Skeletal muscle tissue (tissue), 4 donors: Measurements from ENCODE around the gene CSPG5. TPM values are rescaled to one million over a fixed set of nuclear protein-coding genes. Genes with fewer than 3 reads are reported as not detected.

Source experiments
- H3K27ac ChIP-seq: one replicate; pipeline ENCODE4 v1.7.0; 2013; ENCODE audit warnings: mild to moderate bottlenecking, low read depth, low read length, inconsistent platforms
- H3K27me3 ChIP-seq, 3 donors: one replicate each; pipeline ENCODE4 v1.7.0; 2013; ENCODE audit warnings: low read length in 3 of 3; ENCODE audit not compliant: control insufficient read depth in 3 of 3, insufficient read depth in 3 of 3
- H3K36me3 ChIP-seq, 3 donors: one replicate each; pipeline ENCODE4 v1.7.0; 2013; ENCODE audit warnings: low read length in 3 of 3; ENCODE audit not compliant: control insufficient read depth in 3 of 3, insufficient read depth in 3 of 3
- H3K4me1 ChIP-seq, 3 donors: one replicate each; pipeline ENCODE4 v1.7.0; 2013; ENCODE audit warnings: low read length in 3 of 3, mild to moderate bottlenecking in 3 of 3; ENCODE audit not compliant: control insufficient read depth in 3 of 3, insufficient read depth in 3 of 3
- H3K4me3 ChIP-seq, 3 donors: one replicate each; pipeline ENCODE4 v1.7.0; 2013; ENCODE audit warnings: low read length in 3 of 3
- H3K9ac ChIP-seq, 3 donors: one replicate each; pipeline ENCODE4 v1.7.0; 2013; ENCODE audit warnings: low read length in 3 of 3, mild to moderate bottlenecking in 3 of 3, moderate library complexity in 2 of 3, low read depth in 1 of 3
- H3K9me3 ChIP-seq, 3 donors: one replicate each; pipeline ENCODE4 v1.7.0; 2013; ENCODE audit warnings: low read length in 3 of 3; ENCODE audit not compliant: control insufficient read depth in 3 of 3
- total RNA-seq: library from RNA; depleted of rRNA; stranded (reverse); fragments of >200 nt; gene quantifications from one replicate; pipeline ENCODE4 v1.2.3, GENCODE V29; 2014
- donor health status: Osteomylitis.

The CSPG5 gene
- total RNA-seq, 1 donor from 2014 or later: 1.0 TPM

GRCh38 chr3:47525617-47526016 lies 53.0 kb downstream of the CSPG5 start:
- no peaks in the 10 kb centered on the region for H3K27me3 ChIP-seq
- no peak overlapping the region for H3K27ac ChIP-seq
- H3K4me1 ChIP-seq: peaks cover 5 to 8% (median 7%) of the 10 kb centered on the region in 3 donors
- H3K36me3 ChIP-seq: no peaks in the 10 kb centered on the region
- H3K4me3 ChIP-seq: no peak overlapping the region
- H3K9me3 ChIP-seq: no peaks in the 10 kb centered on the region
- H3K9ac ChIP-seq: no peak overlapping the region

- H3K9ac ChIP-seq: no peak overlapping the region
- H3K9me3 ChIP-seq: no peaks in the 10 kb centered on the region
- peaks cover 5 to 8% (median 7%) of the 10 kb centered on the region in 3 donors for H3K4me1 ChIP-seq
- H3K27me3 ChIP-seq: no peaks in the 10 kb centered on the region
- no peak overlapping the region for H3K27ac ChIP-seq
- no peaks in the 10 kb centered on the region for H3K36me3 ChIP-seq
- no peak overlapping the region for H3K4me3 ChIP-seq
These were observed 55.2 kb downstream of the CSPG5 start for GRCh38 chr3:47523310-47524073.

- Histone ChIP-seq H3K4me3 (peak overlapping the region in 2 of 3 donors; percentile 27 to 35), H3K9ac (peak overlapping the region in 2 of 3 donors; percentile 12 to 64), H3K4me1 (peaks cover 5 to 8% (median 7%) of the 10 kb centered on the region in 3 donors), H3K9me3 (no peaks in the 10 kb centered on the region), H3K36me3 (no peaks in the 10 kb centered on the region), H3K27me3 (no peaks in the 10 kb centered on the region), H3K27ac (no peak overlapping the region)
These were observed 56.3 kb downstream of the CSPG5 start for GRCh38 chr3:47522082-47522987.

- Histone ChIP-seq H3K27me3 (no peaks in the 10 kb centered on the region), H3K4me1 (peaks cover 5 to 8% (median 7%) of the 10 kb centered on the region in 3 donors), H3K9ac (no peak overlapping the region), H3K4me3 (no peak overlapping the region), H3K9me3 (no peaks in the 10 kb centered on the region), H3K27ac (no peak overlapping the region), H3K36me3 (no peaks in the 10 kb centered on the region)
These were observed 57.9 kb downstream of the CSPG5 start for GRCh38 chr3:47520756-47521155.

- Histone ChIP-seq H3K27ac (no peak overlapping the region), H3K9ac (peak overlapping the region in 1 of 3 donors; percentile 33), H3K4me1 (peaks cover 5 to 8% (median 5%) of the 10 kb centered on the region in 3 donors)
These were observed 60.7 kb downstream of the CSPG5 start for GRCh38 chr3:47517937-47518336.

GRCh38 chr3:47515864-47516319 lies 62.8 kb downstream of the CSPG5 start:
- no peak overlapping the region for H3K4me3 ChIP-seq
- no peak overlapping the region for H3K27ac ChIP-seq
- H3K9me3 ChIP-seq: no peaks in the 10 kb centered on the region
- no peaks in the 10 kb centered on the region for H3K27me3 ChIP-seq
- H3K9ac ChIP-seq: no peak overlapping the region
- peaks cover 4 to 8% (median 6%) of the 10 kb centered on the region in 3 donors for H3K4me1 ChIP-seq
- peaks cover 0 to 2% (median 0%) of the 10 kb centered on the region in 3 donors for H3K36me3 ChIP-seq

More at GRCh38 chr3:47517937-47518336, 60.7 kb downstream of the CSPG5 start:
- Histone ChIP-seq H3K9me3 (no peaks in the 10 kb centered on the region), H3K4me3 (no peak overlapping the region), H3K36me3 (no peaks in the 10 kb centered on the region), H3K27me3 (no peaks in the 10 kb centered on the region)

- Histone ChIP-seq H3K36me3 (peaks cover 5 to 9% (median 6%) of the 10 kb centered on the region in 3 donors), H3K27me3 (no peaks in the 10 kb centered on the region), H3K27ac (no peak overlapping the region), H3K4me3 (no peak overlapping the region), H3K9me3 (no peaks in the 10 kb centered on the region), H3K4me1 (peaks cover 4 to 8% (median 6%) of the 10 kb centered on the region in 3 donors), H3K9ac (no peak overlapping the region)
These were observed 63.6 kb downstream of the CSPG5 start for GRCh38 chr3:47515100-47515499.

- Histone ChIP-seq H3K27ac (peak within 1 kb of the TSS; percentile 89), H3K4me1 (peaks cover 4 to 8% (median 6%) of the 10 kb centered on the region in 3 donors), H3K9me3 (no peaks in the 10 kb centered on the region), H3K9ac (peak within 1 kb of the TSS; percentile 84 to 93 (median 92)), H3K36me3 (peaks cover 9 to 19% (median 12%) of the 10 kb centered on the region in 3 donors), H3K4me3 (peak within 1 kb of the TSS; percentile 93 to 98 (median 97)), H3K27me3 (no peaks in the 10 kb centered on the region)
These were observed 65.3 kb downstream of the CSPG5 start, which contains the start of gene ELP6 for GRCh38 chr3:47513125-47513929. ELP6 (minus strand) TSS chr3:47513712; CDS start chr3:47513590, 122 bp downstream.

GRCh38 chr3:47512416-47513124 lies 66.1 kb downstream of the CSPG5 start:
- H3K9ac ChIP-seq: peak overlapping the region; percentile 84 to 93 (median 92)
- H3K4me1 ChIP-seq: peaks cover 4 to 8% (median 6%) of the 10 kb centered on the region in 3 donors
- peak overlapping the region; percentile 93 to 98 (median 97) for H3K4me3 ChIP-seq
- H3K9me3 ChIP-seq: no peaks in the 10 kb centered on the region
- no peaks in the 10 kb centered on the region for H3K27me3 ChIP-seq
- H3K27ac ChIP-seq: peak overlapping the region; percentile 89
- H3K36me3 ChIP-seq: peaks cover 9 to 23% (median 19%) of the 10 kb centered on the region in 3 donors
